HUES6 (cell line): Measurements from ENCODE around the gene KCNH2.

ENCODE experiments used
- H3K27ac ChIP-seq: 2 replicates; pipeline ENCODE4 v1.7.0; 2013; ENCODE audit warnings: low read depth, mild to moderate bottlenecking, low read length, inconsistent platforms
- H3K27me3 ChIP-seq: 2 replicates; pipeline ENCODE4 v1.6.1; 2013; ENCODE audit warnings: low read length; ENCODE audit not compliant: control insufficient read depth, insufficient read depth
- H3K36me3 ChIP-seq: 2 replicates; pipeline ENCODE4 v1.6.1; 2013; ENCODE audit warnings: low read length; ENCODE audit not compliant: control insufficient read depth, insufficient read depth
- H3K4me1 ChIP-seq: 2 replicates; pipeline ENCODE4 v1.6.1; 2013; ENCODE audit warnings: low read length; ENCODE audit not compliant: control insufficient read depth, insufficient read depth
- H3K4me3 ChIP-seq: 2 replicates; pipeline ENCODE4 v1.5.1; 2013; ENCODE audit warnings: low read depth, low read length
- H3K9ac ChIP-seq: one replicate; pipeline ENCODE4 v1.6.1; 2013; ENCODE audit warnings: mild to moderate bottlenecking, low read length
- H3K9me3 ChIP-seq: 2 replicates; pipeline ENCODE4 v1.6.1; 2013; ENCODE audit warnings: low read depth, low read length; ENCODE audit not compliant: control insufficient read depth, insufficient read depth

The KCNH2 gene

GRCh38 chr7:150949564-150949963, 28.6 kb downstream of the KCNH2 start:
- Histone ChIP-seq H3K9ac (peak overlapping the region; percentile 16), H3K36me3 (no peaks in the 10 kb centered on the region), H3K27me3 (peaks cover 6% of the 10 kb centered on the region; the same call in 1 of the 2 replicates), H3K27ac (peak overlapping the region; percentile 32; the same call in 1 of the 2 replicates), H3K4me3 (no peak overlapping the region), H3K4me1 (peaks cover 47% of the 10 kb centered on the region), H3K9me3 (no peaks in the 10 kb centered on the region)

- no peaks in the 10 kb centered on the region for H3K36me3 ChIP-seq
- peaks cover 43% of the 10 kb centered on the region for H3K4me1 ChIP-seq
- no peak overlapping the region for H3K27ac ChIP-seq
- no peaks in the 10 kb centered on the region for H3K9me3 ChIP-seq
- peaks cover 6% of the 10 kb centered on the region; the same call in 1 of the 2 replicates for H3K27me3 ChIP-seq
- H3K9ac ChIP-seq = no peak overlapping the region
- no peak overlapping the region for H3K4me3 ChIP-seq
These were observed 29.3 kb downstream of the KCNH2 start for GRCh38 chr7:150948791-150949251.

DNA sequence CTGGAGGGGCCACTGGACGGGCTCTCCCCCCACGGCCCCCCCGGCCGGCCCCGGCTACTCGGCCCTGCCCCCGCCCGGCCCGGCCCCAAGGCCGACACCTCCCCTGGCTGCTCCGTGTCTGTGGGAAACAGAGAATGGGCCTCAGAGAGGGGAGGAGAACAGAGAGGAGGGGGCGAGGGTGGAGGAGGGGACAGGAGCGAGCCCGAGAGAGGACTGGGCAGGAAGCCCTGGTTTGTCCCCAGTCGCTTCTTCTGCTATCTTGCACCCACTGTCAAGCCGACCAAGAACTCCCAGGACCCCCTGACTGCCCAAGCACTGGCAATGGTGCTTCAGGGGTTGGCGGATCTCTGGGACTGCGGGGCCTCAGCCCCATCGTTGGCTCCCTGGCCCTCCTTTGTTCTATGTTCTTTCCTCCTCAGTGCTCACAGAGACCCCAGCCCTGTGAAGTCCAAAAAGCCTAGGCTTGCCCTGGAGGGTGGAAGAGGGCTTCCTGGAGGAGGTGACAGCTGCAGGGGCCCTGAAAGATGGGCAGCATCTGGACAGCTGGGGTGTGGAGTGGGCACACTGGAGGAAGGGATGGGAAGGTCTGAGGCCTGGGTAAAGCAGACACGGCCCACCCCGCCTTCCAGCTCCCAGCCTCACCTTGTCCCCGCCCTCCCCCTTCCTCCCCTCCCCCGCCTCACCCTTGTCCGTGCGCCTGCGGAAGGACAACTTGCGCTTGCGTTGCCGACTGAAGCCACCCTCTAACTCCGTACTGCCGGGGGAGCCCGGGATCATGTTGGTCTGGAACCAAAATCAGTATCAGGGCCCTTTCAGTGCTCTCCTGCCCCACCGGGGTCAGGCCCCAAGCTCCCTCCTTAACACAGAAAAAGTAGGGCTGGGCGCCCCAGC, 30.1 kb downstream of the KCNH2 start:
- Histone ChIP-seq H3K9ac (no peak overlapping the region), H3K27me3 (peaks cover 6% of the 10 kb centered on the region; the same call in 1 of the 2 replicates), H3K4me3 (peak overlapping the region; percentile 19; the same call in 1 of the 2 replicates), H3K27ac (no peak overlapping the region), H3K9me3 (no peaks in the 10 kb centered on the region), H3K36me3 (no peaks in the 10 kb centered on the region), H3K4me1 (peaks cover 43% of the 10 kb centered on the region)

GRCh38 chr7:150947241-150947745, 30.8 kb downstream of the KCNH2 start:
- Histone ChIP-seq H3K27ac (no peak overlapping the region), H3K9ac (no peak overlapping the region), H3K36me3 (no peaks in the 10 kb centered on the region), H3K9me3 (no peaks in the 10 kb centered on the region), H3K4me1 (peaks cover 43% of the 10 kb centered on the region), H3K27me3 (peaks cover 6% of the 10 kb centered on the region; the same call in 1 of the 2 replicates), H3K4me3 (no peak overlapping the region)

GRCh38 chr7:150946421-150947240, 31.5 kb downstream of the KCNH2 start:
- H3K27ac ChIP-seq = no peak overlapping the region
- no peaks in the 10 kb centered on the region for H3K36me3 ChIP-seq
- H3K4me1 ChIP-seq = peaks cover 47% of the 10 kb centered on the region
- H3K9me3 ChIP-seq = no peaks in the 10 kb centered on the region
- H3K9ac ChIP-seq = no peak overlapping the region
- H3K4me3 ChIP-seq = no peak overlapping the region
- peaks cover 6% of the 10 kb centered on the region; the same call in 1 of the 2 replicates for H3K27me3 ChIP-seq

DNA sequence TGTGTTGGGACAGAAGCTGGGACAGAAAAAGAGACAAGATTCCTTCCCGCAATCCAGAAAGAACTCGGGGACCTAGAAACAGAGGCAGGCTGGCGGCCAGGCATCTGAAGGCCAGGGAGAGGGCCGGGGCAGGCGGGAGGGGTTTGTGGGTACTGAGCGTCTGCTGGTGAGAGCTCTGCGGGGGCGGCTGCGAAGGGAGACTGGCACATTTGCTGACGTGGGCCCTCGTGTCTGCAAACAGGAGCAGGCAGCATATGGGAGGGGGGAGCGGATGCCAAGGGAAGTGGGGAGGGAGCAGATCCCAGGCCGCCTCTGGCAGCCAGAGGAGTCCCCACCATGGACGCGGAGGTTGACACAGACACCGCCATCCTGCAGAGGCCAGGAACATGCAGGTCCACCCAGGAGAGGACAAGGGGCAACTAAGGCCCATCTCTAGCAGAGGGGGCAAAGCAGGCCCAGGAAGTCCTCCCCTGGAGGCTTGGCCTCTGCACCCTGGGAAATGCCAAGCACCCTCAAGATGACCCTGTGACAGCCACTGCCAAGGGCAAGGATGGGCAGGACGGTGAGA, 32.2 kb downstream of the KCNH2 start:
- Histone ChIP-seq H3K27me3 (peaks cover 6% of the 10 kb centered on the region; the same call in 1 of the 2 replicates), H3K27ac (no peak overlapping the region), H3K36me3 (no peaks in the 10 kb centered on the region), H3K9me3 (no peaks in the 10 kb centered on the region), H3K9ac (no peak overlapping the region), H3K4me1 (peaks cover 47% of the 10 kb centered on the region), H3K4me3 (no peak overlapping the region)

DNA sequence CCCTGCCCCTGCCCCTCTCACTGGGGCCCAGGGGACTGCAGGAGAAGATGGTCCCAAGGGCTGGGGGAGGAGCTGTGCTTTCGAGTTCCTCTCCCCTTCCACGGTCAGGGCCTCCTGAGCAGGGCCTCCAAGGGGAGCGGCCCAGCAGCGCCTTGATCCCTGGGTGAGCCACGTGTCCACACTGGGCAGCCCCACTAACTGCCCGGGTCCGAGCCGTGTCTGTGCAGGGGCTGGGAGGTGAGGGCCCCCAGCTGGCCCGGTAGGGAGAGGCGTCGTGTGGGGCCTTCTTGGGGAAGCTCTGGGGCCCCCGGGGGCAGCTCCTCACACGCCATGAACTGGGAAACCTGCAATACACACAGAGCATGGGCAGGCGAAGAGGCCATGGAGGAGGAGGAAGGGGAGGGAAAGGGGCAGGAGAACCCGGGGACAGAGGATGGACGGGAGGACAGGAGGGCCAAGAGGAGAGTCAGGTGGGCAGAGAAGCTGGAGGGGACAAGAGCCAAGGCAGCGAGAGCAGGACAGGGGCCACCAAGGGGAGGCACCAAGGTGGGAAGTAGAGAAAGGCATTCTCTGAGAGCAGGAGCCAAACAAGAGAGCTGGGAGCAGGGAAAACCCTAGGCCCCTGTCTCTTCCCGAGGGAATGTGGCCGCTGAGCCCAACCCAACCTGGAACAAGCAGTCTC, 32.8 kb downstream of the KCNH2 start:
- peaks cover 47% of the 10 kb centered on the region for H3K4me1 ChIP-seq
- H3K36me3 ChIP-seq = no peaks in the 10 kb centered on the region
- no peaks in the 10 kb centered on the region for H3K9me3 ChIP-seq
- no peak overlapping the region for H3K4me3 ChIP-seq
- H3K27ac ChIP-seq = no peak overlapping the region
- H3K9ac ChIP-seq = no peak overlapping the region
- H3K27me3 ChIP-seq = peaks cover 6% of the 10 kb centered on the region; the same call in 1 of the 2 replicates

DNA sequence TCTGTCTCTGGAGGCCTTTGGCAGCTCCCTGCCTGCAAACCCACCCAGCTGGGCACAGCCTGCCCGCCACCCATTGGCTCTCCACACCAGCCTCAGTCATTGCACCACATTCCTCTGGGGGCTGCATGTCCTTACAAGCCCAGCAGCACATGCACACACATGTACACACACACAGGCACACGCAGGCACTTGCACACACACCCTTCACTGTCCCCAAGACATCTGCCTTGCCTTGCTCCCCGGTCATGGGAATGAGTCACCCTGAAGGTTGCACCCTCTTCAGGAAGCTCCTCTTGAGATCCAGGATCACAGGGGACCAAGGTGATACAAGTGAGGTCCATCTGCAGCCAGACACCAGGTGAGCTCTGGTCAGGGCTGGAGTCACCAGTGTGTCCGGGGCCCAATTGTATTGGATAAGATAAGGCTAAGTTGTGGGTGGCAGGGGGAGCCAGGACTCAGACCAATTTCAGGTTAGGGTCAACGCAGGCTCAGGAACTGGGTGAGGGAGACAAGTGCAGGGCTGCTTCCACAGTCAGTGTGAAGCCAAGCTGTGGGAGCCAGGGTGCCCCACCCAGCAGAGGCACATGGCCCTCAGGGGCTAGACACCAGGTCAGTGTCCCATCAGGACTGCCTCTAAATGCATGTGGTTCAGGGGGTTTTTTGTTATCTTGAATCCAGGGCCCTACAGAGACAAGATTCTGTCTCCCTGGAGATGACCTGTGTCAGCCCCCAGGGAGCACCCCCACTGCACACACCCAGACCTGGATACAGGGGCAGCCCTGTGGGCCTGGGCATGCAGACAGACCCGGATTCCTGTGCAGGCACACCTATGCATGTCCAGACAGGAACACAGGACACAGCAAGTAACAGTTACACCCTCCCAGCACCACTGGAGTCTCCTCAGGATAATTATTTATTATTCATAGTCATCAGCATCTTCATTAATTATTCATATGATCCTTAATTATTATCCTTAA, 33.8 kb downstream of the KCNH2 start:
- no peaks in the 10 kb centered on the region for H3K36me3 ChIP-seq
- no peaks in the 10 kb centered on the region for H3K9me3 ChIP-seq
- peaks cover 37% of the 10 kb centered on the region for H3K4me1 ChIP-seq
- H3K27ac ChIP-seq = no peak overlapping the region
- H3K9ac ChIP-seq = no peak overlapping the region
- peaks cover 6% of the 10 kb centered on the region; the same call in 1 of the 2 replicates for H3K27me3 ChIP-seq
- no peak overlapping the region for H3K4me3 ChIP-seq

GRCh38 chr7:150943453-150943814, 34.7 kb downstream of the KCNH2 start:
- no peak overlapping the region for H3K9ac ChIP-seq
- H3K9me3 ChIP-seq = no peaks in the 10 kb centered on the region
- peaks cover 3% of the 10 kb centered on the region; the same call in 1 of the 2 replicates for H3K27me3 ChIP-seq
- H3K4me1 ChIP-seq = peaks cover 30% of the 10 kb centered on the region
- no peak overlapping the region for H3K27ac ChIP-seq
- H3K36me3 ChIP-seq = no peaks in the 10 kb centered on the region
- H3K4me3 ChIP-seq = no peak overlapping the region
